ENCODE results near the gene PIKFYVE.
"Not testable (repeated sequence)": the region's sequence is repeated elsewhere in the genome, so short reads cannot be mapped to it uniquely, and the experiment has no call there.

The PIKFYVE gene

GRCh38 chr2:208265801-208266552, at the start of gene PIKFYVE:
Gene PIKFYVE (plus strand): TSS chr2:208266255. CDS start chr2:208271520, 5,265 bp downstream.
- peak; percentile 82 to 83 for DNase-seq (ENCODE audit: low read depth in 2 of 2)

- not testable (repeated sequence) for DNase-seq (ENCODE audit: low read depth in 2 of 2)
Observed at GRCh38 chr2:208221873-208222272, 44.2 kb upstream of the PIKFYVE start.

GRCh38 chr2:208222351-208222750, 43.7 kb upstream of the PIKFYVE start:
- no peak for DNase-seq (ENCODE audit: low read depth in 2 of 2)

GRCh38 chr2:208224802-208225201, 41.3 kb upstream of the PIKFYVE start:
- DNase-seq (ENCODE audit: low read depth in 2 of 2), result no peak

GRCh38 chr2:208227581-208228232, 38.3 kb upstream of the PIKFYVE start:
- DNase-seq (ENCODE audit: low read depth in 2 of 2), result no peak

DNA sequence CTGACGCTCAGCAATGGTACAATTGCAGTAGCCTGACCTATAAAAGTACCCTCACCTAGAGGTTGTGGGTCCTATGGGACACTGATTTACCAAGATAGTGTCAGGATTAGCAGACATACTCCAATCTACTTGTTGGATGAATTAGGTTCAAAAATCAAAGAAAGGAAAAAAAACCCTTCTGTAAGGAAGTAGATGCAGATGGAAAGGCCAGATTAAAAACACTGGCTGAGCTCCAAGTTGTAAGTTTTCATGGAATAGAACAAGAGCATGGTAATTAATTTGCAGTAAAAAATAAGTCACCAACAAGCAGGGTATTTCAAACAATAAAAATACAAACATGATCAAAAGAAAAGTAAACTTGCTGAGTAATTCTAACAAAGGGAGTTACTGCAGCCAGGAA, 37.6 kb upstream of the PIKFYVE start:
- DNase-seq (ENCODE audit: low read depth in 2 of 2), result no peak

DNA sequence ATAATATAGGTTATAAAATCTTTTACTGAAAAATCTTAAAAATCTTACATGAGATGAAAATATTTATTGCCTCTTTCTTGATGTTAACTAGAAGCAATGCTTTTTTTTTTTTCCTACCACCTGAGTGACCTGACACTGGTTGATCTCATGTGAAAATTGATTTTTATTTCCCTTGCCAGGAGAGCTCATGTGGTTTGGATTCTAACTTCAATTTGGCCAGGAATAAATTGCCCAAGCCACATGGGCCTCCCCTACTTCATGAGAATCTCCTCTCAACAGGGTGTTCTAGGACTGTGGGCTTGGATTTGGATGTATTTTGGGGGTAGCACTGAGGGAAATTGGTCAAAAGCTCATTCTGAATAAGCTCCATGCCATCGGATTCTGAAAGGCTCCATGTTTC, 31.3 kb upstream of the PIKFYVE start:
- DNase-seq (ENCODE audit: low read depth in 2 of 2), result no peak

DNA sequence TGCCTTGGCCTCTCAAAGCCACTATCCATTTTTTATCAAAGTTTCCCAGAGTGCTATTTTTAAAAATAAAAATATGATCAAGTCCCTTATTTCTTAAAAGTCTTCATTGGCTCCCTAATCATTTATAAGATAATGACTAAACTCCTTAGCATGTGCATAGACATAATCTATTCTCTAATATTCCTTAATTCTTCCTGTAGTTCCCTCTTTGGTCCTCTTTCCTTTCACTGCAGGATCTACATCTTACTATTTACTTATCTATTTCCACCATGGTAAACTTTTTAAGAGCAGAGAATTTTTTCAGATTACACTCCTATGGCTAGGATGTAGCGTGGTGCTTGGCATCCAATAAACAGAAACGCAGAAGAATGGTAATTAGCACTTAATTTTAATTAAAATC, 30.2 kb upstream of the PIKFYVE start:
- no peak for DNase-seq (ENCODE audit: low read depth in 2 of 2)

DNA sequence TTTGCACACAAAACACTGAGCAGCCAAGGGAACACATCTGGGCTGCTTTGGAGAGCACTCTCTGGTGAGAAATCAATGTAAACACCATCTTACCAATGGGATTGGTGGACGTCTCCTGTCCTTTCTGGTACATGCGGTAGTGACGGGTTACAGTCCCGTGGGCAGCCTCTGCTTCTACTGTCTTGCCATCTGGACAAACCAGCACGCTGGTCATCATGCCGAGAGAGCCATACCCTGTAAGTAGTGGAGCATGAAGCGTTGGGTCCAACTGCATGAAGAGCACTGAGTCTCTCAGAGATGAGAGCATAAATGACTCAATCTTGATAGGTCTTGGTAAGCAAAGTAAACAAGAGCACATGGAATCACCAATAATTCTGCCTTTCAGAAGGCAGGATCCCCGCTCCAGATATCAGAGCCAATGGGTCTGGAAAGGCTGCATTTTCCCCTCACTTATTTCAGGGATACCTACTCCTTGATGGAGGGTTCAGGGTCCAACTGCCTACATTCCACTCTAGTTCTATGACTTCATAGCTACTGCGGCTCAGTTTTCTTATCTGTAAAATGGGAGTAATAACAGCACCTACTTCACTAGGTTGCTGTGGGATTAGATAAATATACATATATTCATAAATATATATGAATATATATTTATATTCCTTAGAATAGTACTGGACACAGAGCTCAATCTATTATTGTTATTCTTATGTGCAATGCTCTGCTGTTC, 26.1 kb upstream of the PIKFYVE start:
- no peak for DNase-seq (ENCODE audit: low read depth in 2 of 2)

DNA sequence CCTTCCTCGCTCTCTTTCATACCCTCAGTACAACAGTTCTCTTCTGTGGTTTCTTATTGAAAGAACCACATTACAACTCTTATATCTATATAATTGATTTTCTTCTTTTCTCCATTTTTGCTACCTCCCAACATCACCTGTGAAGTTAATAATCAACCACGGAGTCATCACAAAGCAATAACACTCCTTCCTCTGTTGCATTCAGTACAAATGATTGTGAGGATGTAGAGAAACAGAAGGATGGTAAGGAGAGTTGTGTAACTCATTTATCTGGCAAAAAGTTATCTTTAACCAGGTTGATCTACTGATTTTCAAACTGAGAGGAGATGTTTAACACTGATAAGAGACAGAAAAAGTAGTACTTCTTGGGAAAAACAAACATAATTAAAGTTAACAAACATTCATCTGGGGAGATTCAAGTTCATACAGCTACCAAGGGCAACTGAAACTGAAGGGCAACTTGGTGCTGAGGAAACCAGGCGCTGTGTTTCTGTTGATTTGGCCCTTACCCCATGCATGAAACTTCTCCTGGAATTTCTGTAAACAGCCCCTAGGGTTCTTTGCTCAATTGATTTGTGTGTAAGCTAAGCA, 25.3 kb upstream of the PIKFYVE start:
- no peak for DNase-seq (ENCODE audit: low read depth in 2 of 2)

GRCh38 chr2:208244422-208244821, 21.6 kb upstream of the PIKFYVE start:
- DNase-seq (ENCODE audit: low read depth in 2 of 2), result no peak

GRCh38 chr2:208245746-208246145, 20.3 kb upstream of the PIKFYVE start:
- DNase-seq (ENCODE audit: low read depth in 2 of 2), result no peak

DNA sequence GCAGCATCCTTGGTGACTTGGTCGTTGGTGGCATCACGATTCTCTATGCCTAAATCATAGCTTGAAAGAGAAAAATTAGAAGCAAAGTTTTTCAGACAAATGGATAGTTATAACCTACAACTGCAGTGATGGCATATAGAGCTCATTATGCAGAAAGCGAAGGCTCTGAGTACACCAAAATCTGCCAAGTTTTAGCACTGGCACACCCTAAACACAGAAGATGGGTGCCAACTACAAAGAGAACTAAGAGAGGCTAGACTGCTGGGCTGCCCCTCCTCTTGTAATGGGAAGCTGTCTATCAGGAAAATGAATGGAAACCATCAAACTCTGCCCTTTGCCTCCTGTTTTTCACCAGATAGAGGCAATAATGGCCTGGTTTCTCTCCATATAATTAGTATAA, 17.5 kb upstream of the PIKFYVE start:
- DNase-seq (ENCODE audit: low read depth in 2 of 2), result no peak

DNA sequence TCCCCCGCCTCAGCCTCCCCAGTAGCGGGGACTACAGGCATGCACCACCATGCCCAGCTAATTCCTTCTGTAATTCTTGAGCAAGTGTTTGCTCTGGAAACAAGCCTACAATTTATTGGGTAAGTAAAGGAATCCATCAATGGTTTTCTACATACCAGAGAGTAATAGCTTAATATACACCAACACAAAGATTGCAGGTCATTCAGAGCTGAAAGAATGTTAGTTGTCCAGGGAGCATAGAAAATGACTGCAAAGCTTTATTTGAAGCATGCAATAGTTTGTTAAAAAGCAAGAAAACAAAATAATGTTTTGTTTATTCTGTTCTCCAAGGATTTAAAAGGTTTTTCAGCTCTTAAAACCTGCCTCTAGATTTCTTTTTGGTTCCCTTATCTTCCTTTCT, 16.8 kb upstream of the PIKFYVE start:
- no peak for DNase-seq (ENCODE audit: low read depth in 2 of 2)

DNA sequence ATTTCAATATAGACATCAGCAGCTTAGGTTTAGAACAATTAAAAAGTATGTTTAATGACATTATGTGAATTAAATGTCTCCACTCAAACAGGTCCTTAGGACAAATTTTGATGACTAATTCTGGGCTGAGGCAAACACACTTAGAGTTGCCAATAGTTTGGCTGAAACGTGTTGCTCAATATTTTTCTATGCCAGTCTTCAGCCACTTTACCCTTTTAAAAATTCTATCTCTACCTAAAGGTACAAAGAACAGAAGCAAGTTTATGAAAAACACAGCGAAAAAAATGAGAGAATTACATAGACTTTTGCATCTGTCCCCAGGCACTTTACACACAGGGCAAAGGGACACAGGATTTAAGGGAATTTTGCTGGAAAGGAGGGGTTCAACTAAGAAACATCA, 15.7 kb upstream of the PIKFYVE start:
- DNase-seq (ENCODE audit: low read depth in 2 of 2), result no peak

- no peak for DNase-seq (ENCODE audit: low read depth in 2 of 2)
Observed at GRCh38 chr2:208251098-208251497, 15.0 kb upstream of the PIKFYVE start.

- no peak for DNase-seq (ENCODE audit: low read depth in 2 of 2)
Observed at GRCh38 chr2:208252716-208253492, 13.2 kb upstream of the PIKFYVE start.

DNA sequence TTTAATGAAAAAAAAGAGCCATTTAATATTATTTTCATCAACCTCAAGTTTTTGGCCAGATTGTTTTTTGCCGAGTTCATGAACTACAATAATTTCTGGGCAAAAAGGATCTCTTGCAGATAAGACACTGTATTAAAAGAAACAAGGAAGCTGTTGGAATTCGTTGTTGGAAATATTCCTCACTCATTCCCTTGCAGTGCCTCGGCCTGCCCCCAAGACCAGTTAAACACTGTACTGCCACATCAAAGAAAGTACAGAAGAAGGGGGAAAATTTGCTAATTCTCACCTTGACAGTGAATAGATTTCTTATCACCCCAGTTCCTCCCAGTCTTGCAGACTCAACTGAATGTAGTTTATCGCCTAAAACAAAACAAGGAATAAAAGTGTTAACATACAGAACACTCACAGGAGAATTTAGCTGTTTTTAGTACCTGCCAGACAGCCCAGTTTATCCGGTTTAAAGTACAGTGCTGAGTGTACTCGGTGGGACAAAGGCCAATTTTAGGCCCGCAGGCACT, 12.4 kb upstream of the PIKFYVE start:
- DNase-seq (ENCODE audit: low read depth in 2 of 2), result no peak

- peak; percentile 66 to 71 for DNase-seq (ENCODE audit: low read depth in 2 of 2)
Observed at GRCh38 chr2:208254118-208254870, 11.8 kb upstream of the PIKFYVE start.

DNA sequence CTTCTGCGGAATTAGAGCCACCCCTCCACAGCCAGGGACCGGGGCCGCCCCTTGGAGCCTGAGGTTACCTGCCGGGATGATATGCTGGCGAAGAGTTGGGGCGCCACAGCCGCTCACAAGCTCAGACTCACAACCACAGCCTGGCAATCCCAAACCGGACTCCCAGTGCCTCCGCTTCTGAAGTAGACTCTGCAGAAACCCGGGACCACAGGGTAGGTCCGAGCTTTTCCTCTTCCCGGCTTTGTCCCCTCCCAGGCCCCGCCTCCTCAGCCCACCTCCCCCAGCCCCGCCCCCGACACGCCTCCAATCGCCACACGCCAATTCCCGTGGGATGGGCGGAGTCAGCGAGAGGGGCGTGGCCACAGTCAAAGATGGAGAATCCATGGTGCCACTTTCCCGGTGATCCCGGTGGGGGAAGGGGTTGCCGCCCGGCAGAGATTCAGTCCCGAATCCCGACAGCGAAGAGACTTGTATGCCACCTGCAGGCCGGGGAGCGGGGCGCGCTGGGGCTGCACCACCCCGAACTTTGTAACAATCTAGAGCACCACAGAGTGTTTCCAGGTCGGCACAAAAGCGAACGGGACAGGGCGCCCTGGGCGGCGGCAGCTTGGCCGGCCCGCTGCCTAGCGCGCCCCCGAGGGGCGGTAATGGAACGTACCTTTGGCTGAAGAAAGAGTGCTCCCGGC, 11.0 kb upstream of the PIKFYVE start, which contains the start of gene IDH1:
IDH1 (minus strand) TSS at position 201 of the 686 bp plus-strand sequence. CDS start 3,520 bp downstream, outside the sequence.
- peak; percentile 94 to 96 for DNase-seq (ENCODE audit: low read depth in 2 of 2)

Data from stimulated activated CD8-positive, alpha-beta memory T cell treated with anti-CD3 and anti-CD28 coated beads, Interleukin-2, amount 100 ng/mL, for 48 hours (primary cell).